ENCODE data around the gene BABAM1. TPM values are rescaled to one million over a fixed set of nuclear protein-coding genes. Genes with fewer than 3 reads are reported as not detected.

BABAM1 gene
- total and polyA plus RNA-seq, 10 of the 15 experiments (the other 5 are each of a cell fraction or from before 2014, with no cell fraction given): 11.9 to 154 (median 103) TPM

DNA sequence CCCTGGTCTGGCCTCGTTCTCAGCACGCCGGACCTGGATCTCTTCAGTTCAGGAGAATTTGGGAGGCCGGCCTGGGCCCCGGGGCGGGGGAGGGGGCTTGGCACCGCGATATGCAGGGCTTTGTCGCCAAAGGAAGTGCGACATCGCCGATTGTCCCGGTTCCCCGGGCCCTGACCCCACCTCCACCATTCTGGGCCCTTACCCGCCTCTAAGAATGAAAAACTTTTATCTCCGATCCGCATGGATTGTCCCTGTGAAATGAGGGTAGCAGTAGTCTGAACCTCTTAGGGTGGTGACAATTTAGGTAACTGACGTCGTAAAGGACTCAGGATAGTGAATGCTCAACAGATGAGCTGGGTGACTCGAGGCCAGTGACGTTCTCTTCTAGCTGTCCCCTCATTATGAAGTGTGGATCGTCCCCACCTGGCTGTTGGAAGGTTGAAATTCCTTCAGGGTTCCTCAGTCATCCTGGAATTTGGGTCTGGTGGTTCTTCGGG, 42.8 kb downstream of the BABAM1 start (continued):
- TF ChIP-seq, protein P1, sequence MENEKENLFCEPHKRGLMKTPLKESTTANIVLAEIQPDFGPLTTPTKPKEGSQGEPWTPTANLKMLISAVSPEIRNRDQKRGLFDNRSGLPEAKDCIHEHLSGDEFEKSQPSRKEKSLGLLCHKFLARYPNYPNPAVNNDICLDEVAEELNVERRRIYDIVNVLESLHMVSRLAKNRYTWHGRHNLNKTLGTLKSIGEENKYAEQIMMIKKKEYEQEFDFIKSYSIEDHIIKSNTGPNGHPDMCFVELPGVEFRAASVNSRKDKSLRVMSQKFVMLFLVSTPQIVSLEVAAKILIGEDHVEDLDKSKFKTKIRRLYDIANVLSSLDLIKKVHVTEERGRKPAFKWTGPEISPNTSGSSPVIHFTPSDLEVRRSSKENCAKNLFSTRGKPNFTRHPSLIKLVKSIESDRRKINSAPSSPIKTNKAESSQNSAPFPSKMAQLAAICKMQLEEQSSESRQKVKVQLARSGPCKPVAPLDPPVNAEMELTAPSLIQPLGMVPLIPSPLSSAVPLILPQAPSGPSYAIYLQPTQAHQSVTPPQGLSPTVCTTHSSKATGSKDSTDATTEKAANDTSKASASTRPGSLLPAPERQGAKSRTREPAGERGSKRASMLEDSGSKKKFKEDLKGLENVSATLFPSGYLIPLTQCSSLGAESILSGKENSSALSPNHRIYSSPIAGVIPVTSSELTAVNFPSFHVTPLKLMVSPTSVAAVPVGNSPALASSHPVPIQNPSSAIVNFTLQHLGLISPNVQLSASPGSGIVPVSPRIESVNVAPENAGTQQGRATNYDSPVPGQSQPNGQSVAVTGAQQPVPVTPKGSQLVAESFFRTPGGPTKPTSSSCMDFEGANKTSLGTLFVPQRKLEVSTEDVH (IDR thresholded peaks at IDR 0.05; ENCODE audit: low read depth, partially characterized antibody): no peak
- TF ChIP-seq CHD1 (IDR thresholded peaks at IDR 0.05; ENCODE audit: low read depth, low read length) (no peak), TARDBP (IDR thresholded peaks at IDR 0.05; ENCODE audit: borderline replicate concordance) (no peak), SUPT20H (IDR thresholded peaks at IDR 0.05; ENCODE audit: borderline replicate concordance, control insufficient read depth, low read depth, low read length) (no peak), KDM1A (IDR thresholded peaks at IDR 0.05; ENCODE audit: borderline replicate concordance) (no peak), CEBPB (IDR thresholded peaks at IDR 0.05; ENCODE audit: borderline replicate concordance in 1 of 2, low read depth in 2 of 2, low read length in 2 of 2) (no peak), MEF2B (IDR thresholded peaks at IDR 0.05; ENCODE audit: partially characterized antibody, poor library complexity, severe bottlenecking) (no peak), NFIC (IDR thresholded peaks at IDR 0.05; ENCODE audit: low read depth, low read length) (no peak), GABPA (IDR thresholded peaks at IDR 0.05; ENCODE audit: low read depth) (peak; percentile 80; the same call in 1 of the 2 replicates)
- TF ChIP-seq, protein P2, sequence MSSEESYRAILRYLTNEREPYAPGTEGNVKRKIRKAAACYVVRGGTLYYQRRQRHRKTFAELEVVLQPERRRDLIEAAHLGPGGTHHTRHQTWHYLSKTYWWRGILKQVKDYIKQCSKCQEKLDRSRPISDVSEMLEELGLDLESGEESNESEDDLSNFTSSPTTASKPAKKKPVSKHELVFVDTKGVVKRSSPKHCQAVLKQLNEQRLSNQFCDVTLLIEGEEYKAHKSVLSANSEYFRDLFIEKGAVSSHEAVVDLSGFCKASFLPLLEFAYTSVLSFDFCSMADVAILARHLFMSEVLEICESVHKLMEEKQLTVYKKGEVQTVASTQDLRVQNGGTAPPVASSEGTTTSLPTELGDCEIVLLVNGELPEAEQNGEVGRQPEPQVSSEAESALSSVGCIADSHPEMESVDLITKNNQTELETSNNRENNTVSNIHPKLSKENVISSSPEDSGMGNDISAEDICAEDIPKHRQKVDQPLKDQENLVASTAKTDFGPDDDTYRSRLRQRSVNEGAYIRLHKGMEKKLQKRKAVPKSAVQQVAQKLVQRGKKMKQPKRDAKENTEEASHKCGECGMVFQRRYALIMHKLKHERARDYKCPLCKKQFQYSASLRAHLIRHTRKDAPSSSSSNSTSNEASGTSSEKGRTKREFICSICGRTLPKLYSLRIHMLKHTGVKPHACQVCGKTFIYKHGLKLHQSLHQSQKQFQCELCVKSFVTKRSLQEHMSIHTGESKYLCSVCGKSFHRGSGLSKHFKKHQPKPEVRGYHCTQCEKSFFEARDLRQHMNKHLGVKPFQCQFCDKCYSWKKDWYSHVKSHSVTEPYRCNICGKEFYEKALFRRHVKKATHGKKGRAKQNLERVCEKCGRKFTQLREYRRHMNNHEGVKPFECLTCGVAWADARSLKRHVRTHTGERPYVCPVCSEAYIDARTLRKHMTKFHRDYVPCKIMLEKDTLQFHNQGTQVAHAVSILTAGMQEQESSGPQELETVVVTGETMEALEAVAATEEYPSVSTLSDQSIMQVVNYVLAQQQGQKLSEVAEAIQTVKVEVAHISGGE (CRISPR knock-in tag; IDR thresholded peaks at IDR 0.05): peak; percentile 77
- TF ChIP-seq, protein P3, sequence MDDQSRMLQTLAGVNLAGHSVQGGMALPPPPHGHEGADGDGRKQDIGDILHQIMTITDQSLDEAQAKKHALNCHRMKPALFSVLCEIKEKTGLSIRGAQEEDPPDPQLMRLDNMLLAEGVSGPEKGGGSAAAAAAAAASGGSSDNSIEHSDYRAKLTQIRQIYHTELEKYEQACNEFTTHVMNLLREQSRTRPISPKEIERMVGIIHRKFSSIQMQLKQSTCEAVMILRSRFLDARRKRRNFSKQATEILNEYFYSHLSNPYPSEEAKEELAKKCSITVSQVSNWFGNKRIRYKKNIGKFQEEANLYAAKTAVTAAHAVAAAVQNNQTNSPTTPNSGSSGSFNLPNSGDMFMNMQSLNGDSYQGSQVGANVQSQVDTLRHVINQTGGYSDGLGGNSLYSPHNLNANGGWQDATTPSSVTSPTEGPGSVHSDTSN (IDR thresholded peaks at IDR 0.05; ENCODE audit: insufficient replicate concordance, low read depth, low read length): no peak
- TF ChIP-seq, protein P4, sequence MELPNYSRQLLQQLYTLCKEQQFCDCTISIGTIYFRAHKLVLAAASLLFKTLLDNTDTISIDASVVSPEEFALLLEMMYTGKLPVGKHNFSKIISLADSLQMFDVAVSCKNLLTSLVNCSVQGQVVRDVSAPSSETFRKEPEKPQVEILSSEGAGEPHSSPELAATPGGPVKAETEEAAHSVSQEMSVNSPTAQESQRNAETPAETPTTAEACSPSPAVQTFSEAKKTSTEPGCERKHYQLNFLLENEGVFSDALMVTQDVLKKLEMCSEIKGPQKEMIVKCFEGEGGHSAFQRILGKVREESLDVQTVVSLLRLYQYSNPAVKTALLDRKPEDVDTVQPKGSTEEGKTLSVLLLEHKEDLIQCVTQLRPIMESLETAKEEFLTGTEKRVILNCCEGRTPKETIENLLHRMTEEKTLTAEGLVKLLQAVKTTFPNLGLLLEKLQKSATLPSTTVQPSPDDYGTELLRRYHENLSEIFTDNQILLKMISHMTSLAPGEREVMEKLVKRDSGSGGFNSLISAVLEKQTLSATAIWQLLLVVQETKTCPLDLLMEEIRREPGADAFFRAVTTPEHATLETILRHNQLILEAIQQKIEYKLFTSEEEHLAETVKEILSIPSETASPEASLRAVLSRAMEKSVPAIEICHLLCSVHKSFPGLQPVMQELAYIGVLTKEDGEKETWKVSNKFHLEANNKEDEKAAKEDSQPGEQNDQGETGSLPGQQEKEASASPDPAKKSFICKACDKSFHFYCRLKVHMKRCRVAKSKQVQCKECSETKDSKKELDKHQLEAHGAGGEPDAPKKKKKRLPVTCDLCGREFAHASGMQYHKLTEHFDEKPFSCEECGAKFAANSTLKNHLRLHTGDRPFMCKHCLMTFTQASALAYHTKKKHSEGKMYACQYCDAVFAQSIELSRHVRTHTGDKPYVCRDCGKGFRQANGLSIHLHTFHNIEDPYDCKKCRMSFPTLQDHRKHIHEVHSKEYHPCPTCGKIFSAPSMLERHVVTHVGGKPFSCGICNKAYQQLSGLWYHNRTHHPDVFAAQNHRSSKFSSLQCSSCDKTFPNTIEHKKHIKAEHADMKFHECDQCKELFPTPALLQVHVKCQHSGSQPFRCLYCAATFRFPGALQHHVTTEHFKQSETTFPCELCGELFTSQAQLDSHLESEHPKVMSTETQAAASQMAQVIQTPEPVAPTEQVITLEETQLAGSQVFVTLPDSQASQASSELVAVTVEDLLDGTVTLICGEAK (IDR thresholded peaks at IDR 0.05; ENCODE audit: borderline replicate concordance): 0 out of 2 replicates have a peak, but pooled peaks have one; percentile 18

Measured in GM12878 (cell line).